ENCODE data around the gene NCOA1. TPM values are rescaled to one million over a fixed set of nuclear protein-coding genes. Genes with fewer than 3 reads are reported as not detected.
A peak's percentile ranks its signal among the peaks of the same experiment; 100 is the strongest.

Gene NCOA1
- polyA plus RNA-seq, 4 donors, result 13.8 to 48.5 (median 20.4) TPM

DNA sequence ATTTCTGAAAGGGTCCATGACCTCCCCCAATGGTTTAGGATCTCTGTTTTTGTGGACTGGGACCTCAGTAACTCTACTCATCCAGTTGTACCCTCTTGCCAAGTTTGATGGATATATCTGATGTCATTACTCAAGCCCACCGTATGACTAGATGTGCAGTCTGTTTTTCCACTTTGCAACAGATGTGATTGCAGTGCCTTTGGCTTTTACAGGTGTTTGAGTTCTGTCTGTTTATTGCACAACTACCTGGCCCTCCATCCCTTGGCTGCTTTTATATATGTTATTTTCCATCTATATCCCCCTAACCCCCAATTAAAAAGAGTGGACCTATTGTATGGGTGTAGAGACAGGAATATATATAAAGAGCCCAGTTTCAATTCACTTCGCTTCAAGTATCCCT is 10.8 kb downstream of the NCOA1 start:
- no peaks in the 10 kb centered on the region for H3K9me3 ChIP-seq (ENCODE audit: control insufficient read depth in 2 of 2, insufficient read depth in 1 of 2, low read depth in 1 of 2, low read length in 1 of 2)
- DNase-seq (no peak), FAIRE-seq (no peak)
- 83 to 84% (median 83%) methylated on average over 2 of the region's 2 CpGs for WGBS, 3 donors
- H3K27me3 ChIP-seq (ENCODE audit: control insufficient read depth in 3 of 3, insufficient read depth in 3 of 3, low read length in 3 of 3), result no peaks in the 10 kb centered on the region
- H3K36me3 ChIP-seq (ENCODE audit: control insufficient read depth in 3 of 3, insufficient read depth in 2 of 3, low read depth in 1 of 3, low read length in 3 of 3), result peaks cover 0 to 1% (median 0%) of the 10 kb centered on the region in 3 donors
- no peak overlapping the region for H3K4me3 ChIP-seq (ENCODE audit: low read depth in 1 of 3, low read length in 3 of 3)
- peaks cover 3 to 10% (median 3%) of the 10 kb centered on the region in 3 donors for H3K4me1 ChIP-seq (ENCODE audit: control insufficient read depth in 3 of 3, insufficient read depth in 2 of 3, low read depth in 1 of 3, low read length in 2 of 3)
- no peak overlapping the region for H3K27ac ChIP-seq (ENCODE audit: low read depth in 1 of 3, low read length in 2 of 3)

DNA sequence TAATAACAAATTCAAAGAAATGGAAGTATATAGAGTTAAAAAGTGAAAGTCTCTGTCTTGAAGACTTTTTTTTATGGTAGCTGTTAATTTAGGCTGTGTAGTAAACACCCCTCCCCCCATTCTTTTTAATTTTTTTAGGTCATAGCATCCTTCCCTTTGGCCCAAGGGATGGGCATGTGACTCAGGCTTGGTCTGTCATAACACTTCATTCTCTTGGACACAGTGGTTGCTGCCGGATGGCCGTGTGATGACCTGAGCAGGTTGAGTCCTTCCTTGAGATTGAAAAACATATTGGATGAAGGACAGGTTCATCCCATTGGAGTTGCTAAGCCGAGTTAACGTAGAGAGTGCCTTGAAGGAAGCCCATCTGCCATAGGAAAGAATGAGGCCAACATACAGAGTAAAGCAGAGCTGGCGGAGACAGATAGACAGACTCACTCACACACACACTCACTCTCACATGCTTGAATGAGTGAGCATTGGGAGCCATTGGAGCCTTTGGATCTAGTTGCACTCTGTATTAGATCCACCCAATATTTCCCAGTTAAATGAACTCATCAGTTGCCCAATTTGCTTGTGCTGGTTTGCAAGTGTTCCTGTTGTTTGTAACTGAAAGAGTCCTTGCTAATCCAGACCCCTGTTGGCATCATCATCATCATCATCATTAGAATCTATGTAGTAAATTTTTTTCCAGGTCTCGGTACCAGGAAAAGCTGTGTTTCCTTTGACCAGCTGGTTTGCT is 14.7 kb downstream of the NCOA1 start:
- 94 to 96% (median 95%) methylated on average over 6 of the region's 6 CpGs for WGBS, 3 donors
- H3K4me1 ChIP-seq (ENCODE audit: control insufficient read depth in 3 of 3, insufficient read depth in 2 of 3, low read depth in 1 of 3, low read length in 2 of 3), result peaks cover 6 to 7% (median 6%) of the 10 kb centered on the region in 3 donors
- no peak overlapping the region for H3K27ac ChIP-seq (ENCODE audit: low read depth in 1 of 3, low read length in 2 of 3)
- no peaks in the 10 kb centered on the region for H3K9me3 ChIP-seq (ENCODE audit: control insufficient read depth in 2 of 2, insufficient read depth in 1 of 2, low read depth in 1 of 2, low read length in 1 of 2)
- no peak for DNase-seq
- FAIRE-seq, result no peak
- H3K36me3 ChIP-seq (ENCODE audit: control insufficient read depth in 3 of 3, insufficient read depth in 2 of 3, low read depth in 1 of 3, low read length in 3 of 3), result peaks cover 0 to 1% (median 0%) of the 10 kb centered on the region in 3 donors
- no peak overlapping the region for H3K4me3 ChIP-seq (ENCODE audit: low read depth in 1 of 3, low read length in 3 of 3)
- no peaks in the 10 kb centered on the region for H3K27me3 ChIP-seq (ENCODE audit: control insufficient read depth in 3 of 3, insufficient read depth in 3 of 3, low read length in 3 of 3)

DNA sequence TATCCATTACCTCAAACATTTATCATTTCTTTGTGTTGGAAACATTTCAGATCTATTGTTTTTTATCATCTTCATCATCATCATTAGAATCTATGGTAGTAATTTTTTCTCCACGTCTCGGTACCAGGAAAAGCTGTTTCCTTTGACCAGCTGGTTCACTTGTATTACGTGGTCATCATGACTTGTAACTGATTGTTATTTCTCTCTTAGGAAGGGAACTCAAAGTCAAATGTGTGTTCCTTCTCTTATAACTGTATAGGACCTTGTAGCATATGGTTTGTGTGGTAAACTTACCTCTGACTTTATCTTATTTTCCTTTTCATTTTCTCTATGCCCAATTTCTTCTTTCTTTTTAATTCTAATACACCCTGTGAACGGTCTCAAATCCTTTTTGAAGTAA is 16.5 kb downstream of the NCOA1 start:
- 64 to 72% (median 72%) methylated on average over 4 of the region's 4 CpGs for WGBS, 3 donors
- H3K4me1 ChIP-seq (ENCODE audit: control insufficient read depth in 3 of 3, insufficient read depth in 2 of 3, low read depth in 1 of 3, low read length in 2 of 3), result peaks cover 3 to 11% (median 4%) of the 10 kb centered on the region in 3 donors

GRCh38 chr2:24508878-24509277 is 17.8 kb downstream of the NCOA1 start:
- FAIRE-seq, result no peak

More for the DNA sequence above, 16.5 kb downstream of the NCOA1 start:
- no peaks in the 10 kb centered on the region for H3K27me3 ChIP-seq (ENCODE audit: control insufficient read depth in 3 of 3, insufficient read depth in 3 of 3, low read length in 3 of 3)
- no peaks in the 10 kb centered on the region for H3K9me3 ChIP-seq (ENCODE audit: control insufficient read depth in 2 of 2, insufficient read depth in 1 of 2, low read depth in 1 of 2, low read length in 1 of 2)
- H3K4me3 ChIP-seq (ENCODE audit: low read depth in 1 of 3, low read length in 3 of 3), result no peak overlapping the region
- H3K27ac ChIP-seq (ENCODE audit: low read depth in 1 of 3, low read length in 2 of 3), result no peak overlapping the region
- FAIRE-seq (no peak), DNase-seq (no peak)
- peaks cover 0 to 1% (median 0%) of the 10 kb centered on the region in 3 donors for H3K36me3 ChIP-seq (ENCODE audit: control insufficient read depth in 3 of 3, insufficient read depth in 2 of 3, low read depth in 1 of 3, low read length in 3 of 3)

GRCh38 chr2:24509425-24509824 is 18.4 kb downstream of the NCOA1 start:
- peaks cover 0 to 1% (median 0%) of the 10 kb centered on the region in 3 donors for H3K36me3 ChIP-seq (ENCODE audit: control insufficient read depth in 3 of 3, insufficient read depth in 2 of 3, low read depth in 1 of 3, low read length in 3 of 3)
- no peak overlapping the region for H3K4me3 ChIP-seq (ENCODE audit: low read depth in 1 of 3, low read length in 3 of 3)
- no peak for DNase-seq
- 84 to 94% (median 90%) methylated on average over 1 of the region's 1 CpG for WGBS, 3 donors
- no peaks in the 10 kb centered on the region for H3K27me3 ChIP-seq (ENCODE audit: control insufficient read depth in 3 of 3, insufficient read depth in 3 of 3, low read length in 3 of 3)
- no peak for FAIRE-seq
- H3K27ac ChIP-seq (ENCODE audit: low read depth in 1 of 3, low read length in 2 of 3), result no peak overlapping the region
- H3K9me3 ChIP-seq (ENCODE audit: control insufficient read depth in 2 of 2, insufficient read depth in 1 of 2, low read depth in 1 of 2, low read length in 1 of 2), result no peaks in the 10 kb centered on the region
- peaks cover 3 to 17% (median 4%) of the 10 kb centered on the region in 3 donors for H3K4me1 ChIP-seq (ENCODE audit: control insufficient read depth in 3 of 3, insufficient read depth in 2 of 3, low read depth in 1 of 3, low read length in 2 of 3)

More at GRCh38 chr2:24508878-24509277, 17.8 kb downstream of the NCOA1 start:
- H3K27ac ChIP-seq (ENCODE audit: low read depth in 1 of 3, low read length in 2 of 3), result no peak overlapping the region
- H3K27me3 ChIP-seq (ENCODE audit: control insufficient read depth in 3 of 3, insufficient read depth in 3 of 3, low read length in 3 of 3), result no peaks in the 10 kb centered on the region
- no peaks in the 10 kb centered on the region for H3K9me3 ChIP-seq (ENCODE audit: control insufficient read depth in 2 of 2, insufficient read depth in 1 of 2, low read depth in 1 of 2, low read length in 1 of 2)
- WGBS, 3 donors, result 88 to 93% (median 91%) methylated on average over 1 of the region's 1 CpG
- peaks cover 0 to 1% (median 0%) of the 10 kb centered on the region in 3 donors for H3K36me3 ChIP-seq (ENCODE audit: control insufficient read depth in 3 of 3, insufficient read depth in 2 of 3, low read depth in 1 of 3, low read length in 3 of 3)
- no peak for DNase-seq
- peaks cover 3 to 15% (median 4%) of the 10 kb centered on the region in 3 donors for H3K4me1 ChIP-seq (ENCODE audit: control insufficient read depth in 3 of 3, insufficient read depth in 2 of 3, low read depth in 1 of 3, low read length in 2 of 3)
- H3K4me3 ChIP-seq (ENCODE audit: low read depth in 1 of 3, low read length in 3 of 3), result no peak overlapping the region

DNA sequence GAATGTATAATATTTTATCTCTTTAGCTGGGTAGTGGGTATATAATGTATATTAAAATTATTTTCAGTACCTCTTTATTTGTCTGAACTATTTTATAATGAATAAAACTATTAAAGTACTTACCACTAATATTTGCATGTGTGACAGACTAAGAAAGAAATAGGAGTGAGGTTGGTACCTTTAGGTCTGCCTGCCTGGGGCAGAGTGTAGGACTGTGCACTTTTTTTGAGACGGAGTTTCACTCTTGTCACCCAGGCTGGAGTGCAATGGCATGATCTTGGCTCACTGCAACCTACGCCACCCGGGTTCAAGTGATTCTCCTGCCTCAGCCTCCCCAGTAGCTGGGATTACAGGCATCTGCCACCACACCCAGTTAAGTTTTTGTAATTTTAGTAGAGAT is 18.8 kb downstream of the NCOA1 start:
- no peaks in the 10 kb centered on the region for H3K27me3 ChIP-seq (ENCODE audit: control insufficient read depth in 3 of 3, insufficient read depth in 3 of 3, low read length in 3 of 3)
- FAIRE-seq (no peak), DNase-seq (no peak)
- no peak overlapping the region for H3K27ac ChIP-seq (ENCODE audit: low read depth in 1 of 3, low read length in 2 of 3)
- H3K4me1 ChIP-seq (ENCODE audit: control insufficient read depth in 3 of 3, insufficient read depth in 2 of 3, low read depth in 1 of 3, low read length in 2 of 3), result peaks cover 3 to 19% (median 4%) of the 10 kb centered on the region in 3 donors
- no peaks in the 10 kb centered on the region for H3K9me3 ChIP-seq (ENCODE audit: control insufficient read depth in 2 of 2, insufficient read depth in 1 of 2, low read depth in 1 of 2, low read length in 1 of 2)
- WGBS, 3 donors, result 91 to 98% (median 93%) methylated on average over 3 of the region's 3 CpGs
- no peak overlapping the region for H3K4me3 ChIP-seq (ENCODE audit: low read depth in 1 of 3, low read length in 3 of 3)
- H3K36me3 ChIP-seq (ENCODE audit: control insufficient read depth in 3 of 3, insufficient read depth in 2 of 3, low read depth in 1 of 3, low read length in 3 of 3), result peaks cover 0 to 1% (median 0%) of the 10 kb centered on the region in 3 donors

- H3K4me1 ChIP-seq (ENCODE audit: control insufficient read depth in 3 of 3, insufficient read depth in 2 of 3, low read depth in 1 of 3, low read length in 2 of 3), result peaks cover 3 to 29% (median 6%) of the 10 kb centered on the region in 3 donors
- FAIRE-seq (no peak), DNase-seq (no peak)
- H3K27me3 ChIP-seq (ENCODE audit: control insufficient read depth in 3 of 3, insufficient read depth in 3 of 3, low read length in 3 of 3), result no peaks in the 10 kb centered on the region
- H3K36me3 ChIP-seq (ENCODE audit: control insufficient read depth in 3 of 3, insufficient read depth in 2 of 3, low read depth in 1 of 3, low read length in 3 of 3), result peaks cover 0 to under 1% (median 0%) of the 10 kb centered on the region in 3 donors
- H3K9me3 ChIP-seq (ENCODE audit: control insufficient read depth in 2 of 2, insufficient read depth in 1 of 2, low read depth in 1 of 2, low read length in 1 of 2), result no peaks in the 10 kb centered on the region
- no peak overlapping the region for H3K27ac ChIP-seq (ENCODE audit: low read depth in 1 of 3, low read length in 2 of 3)
- H3K4me3 ChIP-seq (ENCODE audit: low read depth in 1 of 3, low read length in 3 of 3), result no peak overlapping the region
- WGBS, 3 donors, result 90 to 93% (median 93%) methylated on average over 1 of the region's 1 CpG
Measured at GRCh38 chr2:24510771-24511170, 19.7 kb downstream of the NCOA1 start.

- Histone ChIP-seq H3K4me1 (ENCODE audit: control insufficient read depth in 3 of 3, insufficient read depth in 2 of 3, low read depth in 1 of 3, low read length in 2 of 3) (peaks cover 3 to 30% (median 6%) of the 10 kb centered on the region in 3 donors), H3K9me3 (ENCODE audit: control insufficient read depth in 2 of 2, insufficient read depth in 1 of 2, low read depth in 1 of 2, low read length in 1 of 2) (no peaks in the 10 kb centered on the region), H3K4me3 (ENCODE audit: low read depth in 1 of 3, low read length in 3 of 3) (no peak overlapping the region), H3K27ac (ENCODE audit: low read depth in 1 of 3, low read length in 2 of 3) (no peak overlapping the region), H3K36me3 (ENCODE audit: control insufficient read depth in 3 of 3, insufficient read depth in 2 of 3, low read depth in 1 of 3, low read length in 3 of 3) (no peaks in the 10 kb centered on the region), H3K27me3 (ENCODE audit: control insufficient read depth in 3 of 3, insufficient read depth in 3 of 3, low read length in 3 of 3) (no peaks in the 10 kb centered on the region)
- FAIRE-seq (peak; percentile 19), DNase-seq (no peak)
- WGBS, 3 donors, result 82 to 88% (median 87%) methylated on average over 2 of the region's 2 CpGs
Measured at GRCh38 chr2:24511198-24511597, 20.1 kb downstream of the NCOA1 start.

Measured in small intestine (tissue), 7 donors.